Uterus (tissue), 2 donors: ENCODE results near the gene ABCC6.

Experiments used
- CTCF ChIP-seq, 4 experiments: fragments of 200-600 bp in 2 of 4; fragments of 450-650 bp in 2 of 4; sonication (generic) in 2 of 4; IDR thresholded peaks; one replicate each; pipeline ENCODE4 v1.5.1; 2016 to 2019; ENCODE audit warnings: antibody characterized with exemption in 4 of 4, mild to moderate bottlenecking in 2 of 4, moderate library complexity in 1 of 4
- POLR2A ChIP-seq, 2 donors: fragments of 450-650 bp; IDR thresholded peaks; one replicate each; pipeline ENCODE4 v1.6.1; 2016; ENCODE audit warnings: antibody characterized with exemption in 2 of 2, mild to moderate bottlenecking in 1 of 2, moderate library complexity in 1 of 2

GRCh38 chr16:16157166-16157565 is 66.1 kb downstream of the ABCC6 start:
- TF ChIP-seq CTCF (IDR thresholded peaks at IDR 0.05) (no peak), POLR2A (IDR thresholded peaks at IDR 0.05) (no peak)
